Hepatocyte (in vitro differentiated cells): ENCODE results near the gene GPATCH2.

Experiments
- EZH2 ChIP-seq: fragments of 200-600 bp; sonication (generic); IDR thresholded peaks from 2 replicates; pipeline ENCODE4 v1.6.1; 2016; ENCODE audit warnings: antibody characterized with exemption, mild to moderate bottlenecking, borderline replicate concordance
- EZH2phosphoT487 ChIP-seq: fragments of 200-600 bp; sonication (generic); IDR thresholded peaks from one replicate; pipeline ENCODE4 v1.6.1; 2018; ENCODE audit warnings: antibody characterized with exemption, mild to moderate bottlenecking, low read depth, moderate library complexity; ENCODE audit not compliant: unreplicated experiment, severe bottlenecking
- TF ChIP-seq, protein P1 (sequence below): fragments of 200-600 bp; sonication (generic); IDR thresholded peaks from 2 replicates; pipeline ENCODE4 v1.5.1; 2016; ENCODE audit warnings: antibody characterized with exemption, mild to moderate bottlenecking; ENCODE audit not compliant: poor library complexity

DNA sequence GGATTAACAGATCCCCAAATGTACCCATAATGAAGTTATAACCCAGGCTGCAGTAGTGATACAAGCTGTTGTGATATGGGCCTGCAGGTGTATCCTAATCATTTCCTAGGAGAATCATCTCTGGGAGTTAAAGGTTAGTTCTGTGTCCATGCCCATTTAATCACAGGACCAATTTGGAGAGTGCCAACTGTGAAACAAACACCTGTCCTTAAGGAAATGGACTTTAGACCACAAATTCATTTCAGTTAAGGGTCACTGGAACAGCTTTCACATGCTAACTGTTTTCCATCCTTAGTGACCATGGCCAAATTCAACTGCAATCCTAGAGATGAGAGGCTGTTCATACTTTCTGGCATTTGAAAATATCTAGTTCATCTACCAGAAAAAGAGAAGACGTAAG, 160.9 kb downstream of the GPATCH2 start:
- TF ChIP-seq, protein P1, sequence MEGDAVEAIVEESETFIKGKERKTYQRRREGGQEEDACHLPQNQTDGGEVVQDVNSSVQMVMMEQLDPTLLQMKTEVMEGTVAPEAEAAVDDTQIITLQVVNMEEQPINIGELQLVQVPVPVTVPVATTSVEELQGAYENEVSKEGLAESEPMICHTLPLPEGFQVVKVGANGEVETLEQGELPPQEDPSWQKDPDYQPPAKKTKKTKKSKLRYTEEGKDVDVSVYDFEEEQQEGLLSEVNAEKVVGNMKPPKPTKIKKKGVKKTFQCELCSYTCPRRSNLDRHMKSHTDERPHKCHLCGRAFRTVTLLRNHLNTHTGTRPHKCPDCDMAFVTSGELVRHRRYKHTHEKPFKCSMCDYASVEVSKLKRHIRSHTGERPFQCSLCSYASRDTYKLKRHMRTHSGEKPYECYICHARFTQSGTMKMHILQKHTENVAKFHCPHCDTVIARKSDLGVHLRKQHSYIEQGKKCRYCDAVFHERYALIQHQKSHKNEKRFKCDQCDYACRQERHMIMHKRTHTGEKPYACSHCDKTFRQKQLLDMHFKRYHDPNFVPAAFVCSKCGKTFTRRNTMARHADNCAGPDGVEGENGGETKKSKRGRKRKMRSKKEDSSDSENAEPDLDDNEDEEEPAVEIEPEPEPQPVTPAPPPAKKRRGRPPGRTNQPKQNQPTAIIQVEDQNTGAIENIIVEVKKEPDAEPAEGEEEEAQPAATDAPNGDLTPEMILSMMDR: no peak
- TF ChIP-seq EZH2phosphoT487: no peak
- no peak for TF ChIP-seq EZH2
